Right atrium auricular region (tissue), 2 donors: Measurements from ENCODE around the gene AATK. TPM values are rescaled to one million over a fixed set of nuclear protein-coding genes. Genes with fewer than 3 reads are reported as not detected.
A peak's percentile ranks its signal among the peaks of the same experiment; 100 is the strongest.

ENCODE experiments used
- DNase-seq: peaks from one replicate; pipeline ENCODE4 v3.0.0-alpha.2; 2019; ENCODE audit warnings: low spot score
- H3K27ac ChIP-seq, 2 donors: fragments of 200-600 bp; sonication (generic); 1 replicate in 1 of 2; 2 replicates in 1 of 2; pipeline ENCODE4 v1.5.1; 2016 to 2019
- H3K27me3 ChIP-seq, 2 donors: fragments of 200-600 bp; sonication (generic); one replicate each; pipeline versions ENCODE4 v1.5.1 to v1.6.0; 2017 to 2019
- H3K36me3 ChIP-seq: fragments of 200-600 bp; sonication (generic); one replicate; pipeline ENCODE4 v1.5.1; 2016
- H3K4me1 ChIP-seq, 2 donors: fragments of 200-600 bp; sonication (generic); one replicate each; pipeline versions ENCODE4 v1.5.1 to v1.6.0; 2017 to 2019
- H3K4me3 ChIP-seq, 2 donors: fragments of 200-600 bp; sonication (generic); 1 replicate in 1 of 2; 2 replicates in 1 of 2; pipeline ENCODE4 v1.5.1; 2017 to 2019; ENCODE audit warnings: mild to moderate bottlenecking in 1 of 2, moderate library complexity in 1 of 2
- H3K9me3 ChIP-seq, 2 donors: fragments of 200-600 bp; sonication (generic); one replicate each; pipeline ENCODE4 v1.5.1; 2019
- total RNA-seq, 2 donors: library from RNA; depleted of rRNA; stranded (reverse); fragments of >200 nt; gene quantifications; one replicate each; pipeline ENCODE4 v1.1.0, GENCODE V29; 2016
- TF ChIP-seq, protein P1 (sequence below), 2 donors: fragments of 200-600 bp; sonication (generic); IDR thresholded peaks; one replicate each; pipeline ENCODE4 v1.5.1; 2019; ENCODE audit warnings: antibody characterized with exemption in 2 of 2

The AATK gene
- total RNA-seq, 2 donors from 2014 or later: 5.4 to 6.5 TPM

DNA sequence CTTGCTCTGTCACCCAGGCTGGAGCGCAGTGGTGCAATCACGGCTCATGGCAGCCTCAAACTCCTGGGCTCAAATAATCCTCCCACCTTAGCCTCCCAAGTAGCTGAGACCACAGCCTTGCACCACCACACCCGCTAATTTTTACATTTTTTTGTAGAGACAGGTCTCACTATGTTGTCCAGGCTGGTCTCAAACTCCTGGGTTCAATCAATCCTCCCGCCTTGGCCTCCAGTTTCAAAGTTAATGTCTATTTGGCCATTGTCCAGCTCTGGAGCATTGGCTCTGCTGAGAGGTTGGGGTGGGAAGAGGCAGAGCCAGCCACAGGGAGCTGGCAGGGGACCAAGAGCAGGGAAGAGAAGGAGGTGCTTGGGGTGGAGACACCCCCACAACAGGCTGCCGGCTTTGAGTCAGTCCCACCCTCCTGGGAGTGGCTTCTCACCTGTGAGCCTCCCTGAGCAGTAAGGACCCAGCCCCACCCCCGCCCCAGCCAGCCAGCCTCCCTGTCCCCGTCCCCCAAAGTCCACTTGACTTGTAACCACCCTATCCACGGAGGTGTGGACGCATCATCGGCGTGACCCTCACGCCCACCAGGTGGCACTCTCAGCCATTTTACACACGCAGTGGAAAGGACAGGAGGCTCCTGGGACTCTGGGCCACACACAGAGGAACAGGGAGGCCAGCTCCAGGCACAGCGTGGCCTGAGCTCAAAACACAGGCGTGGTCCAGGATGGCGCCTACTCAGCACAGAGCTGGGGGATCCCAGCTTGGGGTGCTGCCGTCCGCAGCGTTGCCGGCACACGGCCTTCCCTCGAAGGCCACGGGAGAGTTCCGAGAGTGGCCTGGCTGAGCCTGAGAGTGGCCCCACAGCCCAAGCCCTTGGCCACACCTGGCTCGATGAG, 23.5 kb downstream of the AATK start:
- peak; percentile 78 for DNase-seq
- Histone ChIP-seq H3K27ac (no peak overlapping the region), H3K27me3 (no peaks in the 10 kb centered on the region), H3K9me3 (no peaks in the 10 kb centered on the region), H3K4me1 (peaks cover 0 to 9% of the 10 kb centered on the region in 2 donors), H3K36me3 (no peaks in the 10 kb centered on the region), H3K4me3 (no peak overlapping the region)
- TF ChIP-seq, protein P1, sequence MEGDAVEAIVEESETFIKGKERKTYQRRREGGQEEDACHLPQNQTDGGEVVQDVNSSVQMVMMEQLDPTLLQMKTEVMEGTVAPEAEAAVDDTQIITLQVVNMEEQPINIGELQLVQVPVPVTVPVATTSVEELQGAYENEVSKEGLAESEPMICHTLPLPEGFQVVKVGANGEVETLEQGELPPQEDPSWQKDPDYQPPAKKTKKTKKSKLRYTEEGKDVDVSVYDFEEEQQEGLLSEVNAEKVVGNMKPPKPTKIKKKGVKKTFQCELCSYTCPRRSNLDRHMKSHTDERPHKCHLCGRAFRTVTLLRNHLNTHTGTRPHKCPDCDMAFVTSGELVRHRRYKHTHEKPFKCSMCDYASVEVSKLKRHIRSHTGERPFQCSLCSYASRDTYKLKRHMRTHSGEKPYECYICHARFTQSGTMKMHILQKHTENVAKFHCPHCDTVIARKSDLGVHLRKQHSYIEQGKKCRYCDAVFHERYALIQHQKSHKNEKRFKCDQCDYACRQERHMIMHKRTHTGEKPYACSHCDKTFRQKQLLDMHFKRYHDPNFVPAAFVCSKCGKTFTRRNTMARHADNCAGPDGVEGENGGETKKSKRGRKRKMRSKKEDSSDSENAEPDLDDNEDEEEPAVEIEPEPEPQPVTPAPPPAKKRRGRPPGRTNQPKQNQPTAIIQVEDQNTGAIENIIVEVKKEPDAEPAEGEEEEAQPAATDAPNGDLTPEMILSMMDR (IDR thresholded peaks at IDR 0.05): peak; percentile 69 to 80

GRCh38 chr17:81140695-81141094, 25.3 kb downstream of the AATK start:
- no peaks in the 10 kb centered on the region for H3K36me3 ChIP-seq
- no peaks in the 10 kb centered on the region for H3K9me3 ChIP-seq
- no peak overlapping the region for H3K27ac ChIP-seq
- no peaks in the 10 kb centered on the region for H3K27me3 ChIP-seq
- peaks cover 0 to 9% of the 10 kb centered on the region in 2 donors for H3K4me1 ChIP-seq
- TF ChIP-seq, protein P1 (IDR thresholded peaks at IDR 0.05): no peak
- no peak for DNase-seq
- no peak overlapping the region for H3K4me3 ChIP-seq

DNA sequence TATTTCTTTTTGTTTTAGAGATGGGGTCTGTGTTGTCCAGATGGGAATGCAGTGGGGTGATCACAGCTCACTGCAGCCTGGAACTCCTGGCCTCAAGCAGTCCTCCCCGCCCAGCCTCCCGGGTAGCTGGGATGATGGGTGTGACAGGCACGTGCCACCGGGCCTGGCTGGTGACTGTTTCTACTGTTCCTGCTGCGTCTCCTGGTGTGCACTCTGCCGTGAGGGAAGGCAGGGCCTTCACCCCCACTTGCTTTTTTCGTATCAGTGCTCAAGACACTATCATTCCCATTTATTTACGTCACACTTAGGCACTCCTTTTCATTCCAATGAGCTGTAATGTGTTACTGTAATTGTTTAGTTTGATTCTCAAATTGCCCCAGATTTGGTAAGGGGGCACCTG, 26.0 kb downstream of the AATK start:
- H3K9me3 ChIP-seq: no peaks in the 10 kb centered on the region
- no peak overlapping the region for H3K4me3 ChIP-seq
- TF ChIP-seq, protein P1 (IDR thresholded peaks at IDR 0.05): no peak
- H3K27me3 ChIP-seq: no peaks in the 10 kb centered on the region
- H3K4me1 ChIP-seq: peaks cover 0 to 9% of the 10 kb centered on the region in 2 donors
- no peak overlapping the region for H3K27ac ChIP-seq
- no peaks in the 10 kb centered on the region for H3K36me3 ChIP-seq
- no peak for DNase-seq

- TF ChIP-seq, protein P1 (IDR thresholded peaks at IDR 0.05): no peak
- H3K27ac ChIP-seq: no peak overlapping the region
- no peaks in the 10 kb centered on the region for H3K27me3 ChIP-seq
- no peaks in the 10 kb centered on the region for H3K36me3 ChIP-seq
- no peaks in the 10 kb centered on the region for H3K9me3 ChIP-seq
- peaks cover 0 to 9% of the 10 kb centered on the region in 2 donors for H3K4me1 ChIP-seq
- H3K4me3 ChIP-seq: no peak overlapping the region
- no peak for DNase-seq
These were observed 26.6 kb downstream of the AATK start for GRCh38 chr17:81139428-81139827.

DNA sequence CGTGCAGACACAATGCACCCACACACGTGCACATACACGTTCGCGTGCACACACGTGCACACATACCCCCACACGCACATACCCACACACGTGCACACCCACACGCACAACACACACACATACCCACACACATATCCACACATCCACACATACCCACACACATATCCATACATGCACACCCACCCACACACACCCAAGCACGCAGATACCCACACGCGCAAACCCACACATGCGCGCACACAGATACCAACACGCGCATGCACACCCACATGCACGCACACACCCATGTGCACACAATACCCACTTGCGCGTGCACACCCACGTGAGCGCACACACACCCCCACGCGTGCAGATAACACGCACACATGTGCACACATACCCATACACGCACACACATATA, 27.5 kb downstream of the AATK start:
- Histone ChIP-seq H3K27ac (no peak overlapping the region), H3K36me3 (no peaks in the 10 kb centered on the region), H3K27me3 (no peaks in the 10 kb centered on the region), H3K4me1 (peaks cover 0 to 9% of the 10 kb centered on the region in 2 donors), H3K9me3 (no peaks in the 10 kb centered on the region), H3K4me3 (no peak overlapping the region)
- TF ChIP-seq, protein P1 (IDR thresholded peaks at IDR 0.05): no peak
- no peak for DNase-seq
